Activated T-cell treated with anti-CD3 and anti-CD28 coated beads for 24 hours (primary cell): ENCODE data around the gene GATAD1.
"Not testable (repeated sequence)": the region's sequence is repeated elsewhere in the genome, so short reads cannot be mapped to it uniquely, and the experiment has no call there.

ENCODE experiments used
- DNase-seq: peaks from one replicate; pipeline ENCODE4 v3.0.0-alpha.2; 2020; ENCODE audit warnings: low read depth

Gene GATAD1

DNA sequence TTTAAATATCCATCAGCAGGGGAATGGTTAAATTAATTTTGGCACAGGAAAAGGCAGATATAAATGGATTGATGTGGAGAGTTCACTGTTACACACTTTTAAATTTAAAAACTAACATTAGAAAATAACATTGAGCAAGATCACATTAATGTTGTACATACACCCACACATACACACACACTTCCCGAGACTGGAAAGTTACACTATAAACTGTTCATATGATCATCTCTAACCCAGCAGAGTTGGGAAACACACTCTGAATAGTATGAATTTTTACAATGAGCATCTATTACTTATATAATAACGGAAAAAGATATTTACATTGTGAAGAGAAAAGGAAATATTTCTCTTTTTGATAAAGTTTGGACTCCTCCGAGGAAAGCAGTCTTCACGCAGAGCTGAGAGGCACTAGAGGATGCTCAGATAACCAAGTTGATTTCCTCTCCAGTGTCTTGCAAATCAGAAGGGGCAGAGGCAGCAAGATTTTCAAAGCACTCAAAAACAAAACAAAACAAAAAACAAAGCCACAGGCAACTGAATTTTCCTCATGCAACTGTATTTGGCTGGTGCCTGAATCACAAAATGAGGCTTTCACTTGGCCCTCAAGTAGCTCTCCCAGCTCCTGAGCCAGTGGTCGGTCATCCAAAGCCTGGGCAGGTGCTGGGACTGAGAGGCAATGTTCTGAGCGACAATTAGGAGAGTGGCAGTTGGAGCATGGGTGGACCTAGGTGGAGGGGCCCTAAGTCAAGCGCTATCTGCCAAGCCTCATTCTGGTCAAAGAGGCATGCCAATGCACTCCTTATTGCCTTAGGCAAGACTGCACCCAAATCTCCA, 10.5 kb upstream of the GATAD1 start:
- DNase-seq = no peak

DNA sequence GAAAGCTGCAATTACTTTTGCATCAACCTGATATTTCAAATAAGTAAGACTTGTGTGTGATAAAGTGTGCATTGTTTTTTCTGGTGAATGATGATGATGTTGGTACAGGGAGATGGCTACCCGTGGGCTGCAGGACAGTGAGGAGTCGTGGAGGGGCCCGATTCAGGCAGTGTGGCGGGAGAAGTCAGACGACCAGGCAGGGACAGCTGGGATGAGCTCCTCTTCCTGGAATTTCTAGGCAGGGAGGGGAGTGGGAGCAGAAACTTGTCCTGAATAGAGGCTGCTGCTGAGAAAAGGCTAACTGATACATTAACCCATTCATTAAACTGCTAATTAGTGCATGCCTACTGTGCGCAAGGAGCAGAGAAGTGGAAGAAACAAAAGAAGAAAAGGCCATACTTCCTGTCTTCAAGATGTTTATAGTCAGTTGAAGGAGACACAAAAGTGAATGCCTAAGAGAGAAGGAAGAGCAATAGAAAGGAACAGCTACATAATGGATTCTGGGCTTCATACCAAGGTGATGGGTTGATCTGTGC, 9.3 kb upstream of the GATAD1 start:
- DNase-seq = no peak

DNA sequence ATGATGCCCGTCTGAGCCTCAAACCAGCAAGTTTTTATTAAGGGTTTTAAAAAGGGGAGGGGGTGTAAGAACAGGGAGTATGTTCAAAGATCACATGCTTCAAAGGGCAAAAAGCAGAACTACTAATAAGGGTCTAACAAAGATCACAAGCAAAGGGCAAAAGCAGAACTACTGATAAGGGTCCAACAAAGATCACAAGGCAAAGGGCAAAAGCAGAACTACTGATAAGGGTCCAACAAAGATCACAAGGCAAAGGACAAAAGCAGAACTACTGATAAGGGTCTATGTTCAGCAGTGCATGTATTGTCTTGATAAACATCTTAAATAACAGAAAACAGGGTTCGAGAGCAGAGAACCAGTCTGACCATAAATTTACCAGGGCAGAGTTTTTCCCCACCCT, 4.6 kb upstream of the GATAD1 start:
- not testable (repeated sequence) for DNase-seq

DNA sequence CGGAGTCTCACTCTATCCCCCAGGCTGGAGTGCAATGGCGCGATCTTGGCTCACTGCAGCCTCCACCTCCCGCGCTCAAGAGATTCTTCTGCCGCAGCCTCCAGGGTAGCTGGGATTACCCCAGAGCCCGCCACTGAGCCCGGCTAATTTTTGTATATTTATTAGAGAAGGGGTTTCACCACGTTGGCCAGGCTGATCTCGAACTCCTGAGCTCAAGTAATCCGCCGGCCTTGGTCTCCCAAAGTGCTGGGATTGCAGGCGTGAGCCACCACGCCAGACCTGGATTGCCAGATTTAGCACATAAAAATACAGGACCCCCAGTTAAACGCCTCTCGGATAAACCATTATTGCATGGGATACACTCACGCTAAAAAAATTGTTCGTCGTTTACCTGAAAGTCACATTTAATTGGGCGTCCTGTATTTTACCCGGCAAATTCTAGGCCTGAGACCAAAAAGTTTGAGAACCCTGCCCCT, 375 bp upstream of the GATAD1 start:
- no peak for DNase-seq

DNA sequence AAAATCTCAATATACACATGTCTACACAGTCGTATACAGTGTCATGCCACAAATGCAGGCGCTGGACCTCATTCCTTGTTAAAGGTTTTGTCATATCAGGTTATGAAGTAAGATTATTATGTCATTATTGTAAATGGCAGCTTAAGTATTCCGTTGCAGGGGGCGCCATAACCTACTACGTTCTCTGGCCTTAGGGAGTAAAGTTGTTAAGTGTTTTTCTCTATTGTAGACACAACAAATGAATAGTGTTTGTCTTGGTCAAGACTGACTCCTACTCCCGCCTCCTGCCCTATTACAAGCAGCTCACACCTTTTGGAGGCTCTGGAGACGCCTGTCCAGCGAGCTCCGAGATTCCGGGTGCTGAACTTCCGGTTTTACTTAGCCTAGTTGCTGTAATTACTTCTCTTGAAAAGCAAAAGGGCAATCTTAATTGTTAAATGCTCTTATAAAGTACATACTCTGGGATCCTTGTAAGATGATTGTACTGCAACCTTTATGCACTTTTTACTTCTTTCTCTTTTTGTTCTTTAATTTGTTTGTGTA, 994 bp downstream of the GATAD1 start:
- peak; percentile 37 for DNase-seq

DNA sequence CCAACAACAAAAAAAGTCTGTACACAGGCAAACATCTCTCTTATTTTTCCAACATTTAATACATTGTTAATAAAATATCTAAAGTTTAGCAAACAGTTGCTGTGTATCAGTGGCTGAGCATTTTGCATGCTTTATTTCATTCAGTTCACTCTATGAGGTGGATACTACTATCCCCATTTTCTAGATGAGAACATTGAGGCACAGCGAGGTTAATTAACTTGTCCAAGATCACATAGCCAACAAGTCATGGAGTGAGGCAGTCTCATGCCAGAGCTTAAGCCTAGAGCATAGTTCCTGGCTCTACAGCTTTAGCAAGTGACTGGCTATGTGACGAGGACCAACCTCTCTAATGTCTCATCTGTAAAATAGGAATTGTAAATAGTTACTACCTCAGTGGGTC, 4.4 kb downstream of the GATAD1 start:
- no peak for DNase-seq

DNA sequence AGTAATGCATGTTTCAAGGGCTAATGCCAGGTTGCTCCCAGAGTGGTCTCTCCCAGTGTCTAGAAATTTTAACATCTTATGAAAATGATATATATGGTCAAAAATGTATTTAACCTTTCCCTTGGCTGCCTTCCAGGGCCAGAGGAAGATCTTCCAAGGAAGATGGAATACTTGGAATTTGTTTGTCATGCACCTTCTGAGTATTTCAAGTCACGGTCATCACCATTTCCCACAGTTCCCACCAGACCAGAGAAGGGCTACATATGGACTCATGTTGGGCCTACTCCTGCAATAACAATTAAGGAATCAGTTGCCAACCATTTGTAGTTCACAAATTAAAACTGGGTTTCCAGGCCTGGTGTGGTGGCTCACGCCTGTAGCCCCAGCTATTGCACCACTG, 9.0 kb downstream of the GATAD1 start:
- no peak for DNase-seq

DNA sequence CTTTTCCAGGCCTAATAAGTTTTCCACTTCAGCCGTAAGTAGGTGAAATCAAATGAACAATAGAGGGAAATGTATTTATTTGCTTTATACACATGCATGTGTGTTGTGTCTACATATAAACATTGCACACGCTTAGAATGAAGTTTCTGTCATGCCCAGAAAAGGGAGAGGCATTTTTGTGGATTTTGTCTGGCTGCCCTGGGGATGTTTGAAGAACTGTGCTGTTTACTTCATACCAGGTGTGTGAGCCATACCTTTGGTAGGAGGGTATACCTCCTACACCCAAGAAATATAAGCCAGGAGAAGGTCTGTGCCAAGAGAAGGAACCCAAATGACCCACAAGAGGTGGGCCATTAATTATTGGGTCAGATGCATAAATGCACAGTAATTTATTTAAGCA, 12.8 kb downstream of the GATAD1 start:
- no peak for DNase-seq

DNA sequence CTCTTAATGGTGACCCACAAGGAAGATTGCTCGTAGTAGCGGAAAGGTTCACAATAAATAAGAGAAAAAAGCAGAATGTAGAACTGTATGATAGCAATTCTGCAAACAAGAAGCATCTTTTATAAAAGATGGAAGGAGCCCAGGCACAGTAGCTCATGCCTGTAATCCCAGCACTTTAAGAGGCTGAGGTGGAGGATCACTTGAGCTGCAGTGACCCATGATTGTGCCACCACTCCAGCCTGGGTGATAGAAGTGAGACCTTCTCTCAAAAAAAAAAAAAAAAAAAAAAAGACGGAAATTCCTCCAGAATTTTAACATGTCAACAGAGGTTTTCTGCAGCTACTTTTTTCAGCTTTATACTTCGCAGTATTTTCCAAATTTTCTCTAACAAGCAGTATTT, 13.2 kb downstream of the GATAD1 start:
- DNase-seq = no peak

DNA sequence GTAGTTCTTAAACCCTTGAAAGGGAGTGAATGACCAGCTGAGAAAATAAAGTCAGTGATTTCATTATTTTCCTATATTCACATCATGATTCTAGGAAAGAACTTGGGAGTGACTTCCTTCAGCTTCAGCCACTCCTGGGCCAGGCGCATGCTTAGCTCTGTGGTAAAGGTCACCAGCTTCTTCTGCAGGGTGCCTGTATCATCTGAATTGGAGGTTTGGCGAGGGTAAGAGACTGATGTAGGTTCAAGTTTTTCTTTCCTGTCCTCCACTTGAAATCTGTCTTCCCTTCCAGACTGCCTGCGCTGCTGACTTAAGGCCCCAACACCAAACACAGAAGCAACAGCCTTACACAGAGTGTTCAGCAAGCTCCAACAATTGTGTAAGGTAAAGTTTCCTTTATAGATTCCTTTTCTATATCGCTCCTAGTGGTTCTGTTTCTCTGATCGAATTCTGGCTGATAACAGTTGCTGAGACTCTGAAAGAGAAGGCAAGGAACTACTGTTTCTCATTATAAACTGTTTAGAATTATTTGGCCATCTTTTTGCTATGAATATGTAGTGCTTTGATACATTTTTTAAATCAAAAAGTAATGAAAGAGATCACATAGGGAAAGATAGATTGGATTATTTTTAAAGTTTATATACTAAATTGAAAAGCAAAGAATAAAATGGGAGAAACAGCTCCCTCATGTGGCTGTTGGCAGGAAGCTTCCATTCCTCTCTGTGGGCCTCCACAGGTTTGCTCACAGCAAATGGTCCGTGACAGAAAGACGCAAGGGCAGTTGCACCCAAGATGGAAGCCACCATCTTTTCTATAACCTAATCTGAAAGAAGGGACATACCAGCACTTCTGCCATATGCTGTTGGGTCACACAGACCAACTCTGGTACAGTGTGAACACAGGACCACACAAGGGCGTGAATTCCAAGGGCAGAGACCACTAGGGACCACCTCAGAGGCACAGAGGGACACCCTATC, 14.0 kb downstream of the GATAD1 start:
- DNase-seq = peak; percentile 3

DNA sequence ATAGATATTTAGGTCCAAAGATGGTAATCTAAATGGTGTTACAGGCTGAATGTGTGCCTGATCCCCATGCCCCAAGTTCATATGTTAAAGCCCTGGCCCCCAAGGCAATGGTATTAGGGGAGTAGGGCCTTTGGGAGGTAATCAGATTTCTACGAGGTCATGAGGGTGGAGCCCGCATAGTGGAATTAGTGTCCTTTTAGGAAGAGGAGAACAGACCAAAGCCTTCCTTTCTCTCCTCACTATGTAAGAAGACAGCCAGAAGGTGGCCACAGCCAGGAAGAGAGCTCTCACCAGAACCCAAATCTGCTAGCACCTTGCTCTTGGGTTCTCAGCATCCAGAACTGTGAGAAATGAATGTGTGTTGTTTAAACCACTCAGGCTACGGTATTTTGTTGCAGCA, 15.3 kb downstream of the GATAD1 start:
- DNase-seq = no peak

DNA sequence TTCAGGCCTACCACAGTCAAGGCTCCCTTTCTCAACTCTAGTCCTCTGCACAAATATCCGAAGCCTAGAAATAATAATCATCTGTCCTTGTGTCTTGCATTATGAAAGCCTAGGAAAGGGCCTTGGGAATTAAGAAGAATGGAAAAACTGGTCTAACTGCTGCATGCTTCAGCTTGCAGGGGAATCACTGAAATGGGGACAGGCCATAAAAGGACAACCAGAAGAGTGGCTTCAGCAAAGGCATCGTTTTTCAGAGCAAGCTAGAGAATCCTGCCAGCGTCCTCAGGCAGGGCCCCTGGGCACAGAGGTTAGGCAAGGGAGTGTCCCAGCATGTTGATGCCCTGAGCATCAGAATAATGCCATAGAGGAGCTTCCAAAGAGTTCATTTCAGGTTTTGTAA, 17.2 kb downstream of the GATAD1 start:
- DNase-seq = no peak

DNA sequence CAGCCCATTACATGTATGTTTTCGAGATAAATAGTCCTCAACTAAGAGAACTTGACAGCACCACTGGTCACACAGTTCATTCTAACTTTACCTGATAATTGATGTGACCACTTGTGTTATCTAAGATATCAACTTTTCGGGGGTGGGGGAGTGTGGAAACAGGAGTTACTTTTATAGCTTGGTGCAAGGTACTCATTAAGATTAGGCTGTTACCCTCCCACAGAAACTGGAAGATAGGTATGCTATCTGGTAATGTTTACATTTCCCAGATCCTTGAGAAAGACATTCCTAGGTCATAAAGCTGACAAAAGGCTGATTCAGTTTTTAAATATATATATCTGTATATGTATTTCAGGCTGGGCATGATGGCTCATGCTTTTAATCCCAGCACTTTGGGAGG, 19.4 kb downstream of the GATAD1 start:
- no peak for DNase-seq

DNA sequence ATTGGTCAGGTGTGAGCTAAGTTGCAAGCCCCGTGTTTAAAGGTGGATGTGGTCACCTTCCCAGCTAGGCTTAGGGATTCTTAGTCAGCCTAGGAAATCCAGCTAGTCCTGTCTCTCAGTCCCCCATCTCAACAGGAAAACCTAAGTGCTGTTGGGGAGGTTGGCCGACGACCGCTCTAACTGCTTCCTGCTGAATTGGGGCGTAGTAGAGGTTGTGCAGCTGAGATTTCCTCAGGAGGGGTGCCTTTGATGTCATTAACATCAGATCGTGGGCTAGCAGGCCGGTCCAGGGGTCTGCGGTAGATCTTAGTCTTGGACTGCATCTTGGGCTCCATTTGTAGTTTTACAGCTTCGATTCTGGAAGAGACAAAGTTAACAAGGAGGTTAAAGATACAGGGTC, 21.3 kb downstream of the GATAD1 start:
- not testable (repeated sequence) for DNase-seq

DNA sequence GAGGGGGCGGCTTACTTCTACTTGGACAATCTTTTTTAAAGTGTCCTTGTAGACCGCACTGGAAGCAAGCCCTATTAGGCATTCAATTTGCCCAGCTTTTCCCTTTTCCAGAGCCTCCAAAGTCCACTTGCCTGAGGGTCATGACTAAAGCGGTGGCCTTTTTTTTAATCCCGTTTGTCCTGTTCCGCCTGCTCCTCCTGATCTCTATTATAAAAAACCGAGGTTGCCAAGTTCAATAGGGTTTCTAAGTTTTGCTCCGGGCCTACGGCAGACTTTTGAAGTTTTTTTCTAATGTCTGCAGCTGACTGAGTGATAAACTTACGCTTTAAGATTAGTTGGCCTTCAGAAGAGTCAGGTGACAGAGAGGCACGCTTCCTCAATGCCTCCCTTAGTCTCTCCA, 26.7 kb downstream of the GATAD1 start:
- DNase-seq = not testable (repeated sequence)

DNA sequence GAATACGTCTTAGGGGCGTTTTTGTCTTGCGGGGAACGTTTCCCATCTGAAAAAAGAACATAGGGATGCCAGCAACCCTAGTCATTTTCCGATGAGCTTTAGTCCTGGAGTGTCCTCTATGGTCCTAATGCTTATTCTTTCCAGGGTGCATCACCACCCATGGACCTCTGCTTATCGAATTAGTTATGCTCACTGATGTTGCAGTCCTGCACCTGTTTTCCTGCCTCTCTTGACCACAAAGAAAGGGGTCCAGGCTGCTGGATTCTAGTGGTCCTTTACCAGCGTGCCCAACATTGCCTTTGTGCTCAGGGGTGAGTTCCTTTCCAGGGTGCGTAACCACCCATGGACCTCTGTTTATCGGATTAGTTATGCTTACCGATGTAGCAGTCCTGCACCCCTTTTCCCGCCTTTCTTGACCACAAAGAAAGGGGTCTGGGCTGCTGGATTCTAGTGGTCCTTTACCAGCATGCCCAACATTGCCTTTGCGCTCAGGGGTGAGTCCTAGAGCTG, 28.0 kb downstream of the GATAD1 start:
- not testable (repeated sequence) for DNase-seq

DNA sequence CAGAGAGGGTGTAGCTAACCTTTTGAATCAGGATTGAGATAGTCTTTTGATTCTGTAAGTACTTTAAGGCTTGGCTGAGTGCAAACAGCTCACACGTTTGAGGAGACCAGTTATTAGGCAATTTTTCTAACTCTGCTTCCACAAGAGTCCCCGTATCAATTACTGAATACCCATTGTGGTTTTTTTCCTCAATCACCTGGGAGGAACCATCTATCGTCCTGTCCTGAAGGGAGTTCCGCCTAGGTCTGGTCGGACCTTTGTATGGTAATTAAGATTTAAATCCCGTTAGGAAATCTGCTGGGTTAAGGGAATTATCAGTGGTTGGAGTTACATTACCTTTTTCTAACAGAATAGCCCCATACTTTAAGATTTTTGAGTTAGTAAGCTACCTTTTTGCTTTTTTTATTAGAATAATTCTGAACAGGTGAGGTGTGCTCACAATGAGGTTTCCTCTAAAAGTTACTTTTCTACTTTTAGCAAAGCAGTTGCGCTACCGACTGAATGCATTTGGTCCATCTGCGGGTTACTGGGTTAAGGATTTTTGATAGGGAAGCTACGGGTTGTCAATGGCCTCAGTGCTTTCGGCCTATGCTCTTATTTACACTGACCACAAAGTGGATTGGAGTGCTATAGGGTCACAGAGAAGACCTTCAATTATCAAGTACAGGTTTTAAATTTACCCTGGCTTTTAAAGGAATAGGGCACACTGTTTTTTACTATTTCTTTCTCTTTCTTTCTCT, 28.7 kb downstream of the GATAD1 start:
- not testable (repeated sequence) for DNase-seq

DNA sequence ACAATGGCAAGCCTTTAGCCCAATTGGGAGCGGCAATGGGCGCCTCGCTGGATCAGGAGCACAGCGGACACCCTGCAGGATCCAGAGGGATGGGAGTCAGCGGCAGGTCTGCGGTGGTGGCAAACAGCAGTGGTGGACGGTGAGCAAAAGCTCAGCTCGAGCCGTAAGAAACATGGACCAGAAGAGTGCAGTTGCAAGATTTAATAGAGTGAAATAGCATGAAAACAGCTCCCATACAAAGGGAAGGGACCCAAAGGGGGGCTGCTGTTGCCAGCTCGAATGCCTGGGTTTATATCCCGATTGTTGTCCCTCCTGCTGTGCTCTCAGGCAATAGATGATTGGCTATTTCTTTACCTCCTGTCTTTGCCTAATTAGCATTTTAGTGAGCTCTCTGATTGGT, 30.4 kb downstream of the GATAD1 start, which contains the start of gene ERVW-1:
ERVW-1 (minus strand) TSS at position 266 of the 400 bp plus-strand sequence. CDS start 7,565 bp downstream, outside the sequence.
- not testable (repeated sequence) for DNase-seq

DNA sequence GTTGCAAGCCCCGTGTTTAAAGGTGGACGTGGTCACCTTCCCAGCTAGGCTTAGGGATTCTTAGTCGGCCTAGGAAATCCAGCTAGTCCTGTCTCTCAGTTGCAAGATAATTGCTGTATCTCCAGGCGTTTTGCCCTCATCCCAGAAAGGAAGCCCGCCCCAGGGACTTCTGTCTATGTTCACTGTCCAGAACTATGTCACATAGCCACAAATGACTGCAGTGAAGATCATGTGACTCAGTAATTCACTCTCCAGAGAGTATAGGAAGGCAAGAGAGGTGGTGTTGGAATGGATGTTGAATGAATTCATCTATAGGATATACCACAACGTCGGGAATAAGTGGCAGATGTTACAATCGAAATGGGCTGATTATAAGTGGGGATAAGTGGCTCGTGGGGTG, 30.8 kb downstream of the GATAD1 start:
- no peak for DNase-seq

DNA sequence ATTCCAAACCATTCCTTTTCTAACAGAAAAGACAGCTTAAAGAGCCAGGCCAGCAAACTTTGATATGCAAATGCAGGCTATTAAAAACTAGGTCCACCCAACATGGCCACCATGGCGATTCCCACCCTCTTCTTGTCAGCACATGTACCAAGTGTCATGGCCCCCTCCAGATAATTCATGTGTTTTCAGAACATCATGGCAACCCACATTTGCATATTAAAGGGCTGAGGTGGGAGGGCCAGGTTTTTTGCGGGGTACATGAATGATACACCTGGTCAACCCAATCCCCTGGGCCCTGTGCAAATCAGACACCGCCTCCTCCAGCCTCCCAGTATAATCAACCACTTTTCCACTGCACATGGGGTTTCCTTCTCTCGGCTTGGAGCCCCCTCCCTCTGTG, 31.4 kb downstream of the GATAD1 start:
- no peak for DNase-seq

DNA sequence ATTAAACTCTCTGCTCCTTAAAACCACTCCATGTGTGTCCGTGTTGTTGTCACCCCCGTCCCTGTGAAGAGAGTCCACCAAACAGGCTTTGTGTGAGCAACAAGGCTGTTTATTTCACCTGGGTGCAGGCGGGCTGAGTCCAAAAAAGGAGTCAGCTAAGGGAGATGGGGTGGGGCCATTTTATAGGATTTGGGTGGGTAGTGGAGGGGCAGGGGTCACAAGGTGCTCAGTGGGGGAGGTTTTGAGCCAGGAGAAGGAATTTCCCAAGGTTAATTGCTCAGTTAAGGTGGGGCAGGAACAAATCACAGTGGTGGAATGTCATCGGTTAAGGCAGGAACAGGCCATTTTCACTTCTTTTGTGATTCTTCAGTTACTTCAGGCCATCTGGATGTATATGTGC, 31.9 kb downstream of the GATAD1 start:
- DNase-seq = not testable (repeated sequence)
